NK-92 (cell line): Measurements from ENCODE around the gene ZNF506.
"Not testable (repeated sequence)": the region's sequence is repeated elsewhere in the genome, so short reads cannot be mapped to it uniquely, and the experiment has no call there.

ENCODE experiments used
- DNase-seq: peaks from one replicate; lab custom pipeline; 2025; ENCODE audit not compliant: unreplicated experiment; lab: John Stamatoyannopoulos, UW

The ZNF506 gene

GRCh38 chr19:19745496-19746285, 75.9 kb downstream of the ZNF506 start:
- DNase-seq, result no peak

DNA sequence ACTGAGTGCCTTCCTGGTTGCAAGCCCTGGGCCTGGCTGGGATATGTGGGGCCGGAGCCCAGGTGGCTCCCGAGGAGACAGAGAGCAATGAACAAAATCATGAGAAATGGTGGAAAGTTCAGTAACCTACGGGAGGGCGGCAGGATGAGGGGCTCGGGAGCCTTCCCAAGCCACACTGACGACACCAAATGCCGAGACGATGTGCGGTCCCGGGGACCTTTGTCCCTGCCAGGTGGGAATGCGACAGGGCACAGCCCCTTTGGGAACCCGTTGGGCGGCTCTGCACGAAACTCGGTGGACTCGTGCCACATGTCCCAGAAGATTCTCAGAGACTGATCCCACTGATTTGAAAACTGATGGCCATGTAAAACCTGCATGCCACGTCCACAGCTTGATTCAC, 76.9 kb downstream of the ZNF506 start:
- DNase-seq, result no peak

DNA sequence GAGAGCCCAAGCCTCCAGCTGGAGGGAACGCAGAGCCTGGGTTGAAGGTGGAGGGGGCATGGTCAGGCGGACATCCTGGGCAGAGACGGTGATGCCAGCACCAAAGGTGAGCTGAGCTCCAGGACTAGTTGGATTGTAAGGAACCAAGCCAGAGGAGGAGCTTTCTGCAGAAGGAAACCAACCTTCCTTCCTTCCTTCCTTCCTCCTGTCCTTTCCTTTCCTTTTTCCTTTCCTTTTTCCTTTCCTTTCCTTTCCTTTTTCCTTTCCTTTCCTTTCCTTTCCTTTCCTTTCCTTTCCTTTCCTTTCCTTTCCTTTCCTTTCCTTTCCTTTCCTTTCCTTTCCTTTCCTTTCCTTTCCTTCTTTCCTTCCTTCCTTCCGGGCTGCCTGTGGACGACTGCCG, 77.6 kb downstream of the ZNF506 start:
- DNase-seq, result not testable (repeated sequence)

- DNase-seq, result no peak
Observed at GRCh38 chr19:19743176-19743575, 78.4 kb downstream of the ZNF506 start.

DNA sequence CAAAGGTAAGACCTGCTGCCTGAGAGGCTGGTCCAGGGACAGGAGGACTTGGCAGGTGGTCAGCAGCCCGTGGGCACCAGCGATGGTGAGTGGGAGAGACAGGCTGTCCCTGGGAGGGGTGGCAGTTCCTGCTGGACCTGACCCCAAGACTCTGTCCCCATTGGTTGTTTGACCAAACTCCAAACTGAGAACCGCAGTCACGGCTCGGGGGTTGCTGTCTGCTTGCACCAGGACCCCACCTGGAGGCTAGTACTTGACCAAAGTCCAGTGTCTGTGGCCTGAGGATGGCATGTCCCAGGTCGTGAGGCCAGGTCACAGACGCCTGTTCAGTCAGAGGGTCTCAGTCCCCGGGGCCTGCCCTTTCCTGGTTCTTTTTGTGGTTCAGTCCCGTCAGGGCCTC, 78.8 kb downstream of the ZNF506 start:
- no peak for DNase-seq
